Neural progenitor cell (in vitro differentiated cells): ENCODE data around the gene PSMD11. TPM values are rescaled to one million over a fixed set of nuclear protein-coding genes. Genes with fewer than 3 reads are reported as not detected.
"Not testable (repeated sequence)": the region's sequence is repeated elsewhere in the genome, so short reads cannot be mapped to it uniquely, and the experiment has no call there.

Experiments
- DNase-seq: peaks from one replicate; pipeline ENCODE4 v3.0.0-alpha.2; 2016; ENCODE audit warnings: low spot score
- H2AFZ ChIP-seq: fragments of 200-600 bp; sonication (generic); replicated peaks from 2 replicates; pipeline ENCODE4 v1.6.1; 2016; ENCODE audit warnings: antibody characterized with exemption
- H3F3A ChIP-seq: fragments of 200-600 bp; sonication (generic); 2 replicates; pipeline ENCODE4 v1.6.1; 2016; ENCODE audit warnings: antibody characterized with exemption, low read depth
- H3K27ac ChIP-seq: fragments of 200-600 bp; sonication (generic); 2 replicates; pipeline ENCODE4 v1.5.1; 2016; ENCODE audit warnings: mild to moderate bottlenecking
- H3K27me3 ChIP-seq: fragments of 200-600 bp; sonication (generic); 2 replicates; pipeline ENCODE4 v1.6.1; 2016; ENCODE audit warnings: mild to moderate bottlenecking, moderate library complexity
- H3K36me3 ChIP-seq: fragments of 200-600 bp; sonication (generic); 2 replicates; pipeline ENCODE4 v1.5.1; 2016
- H3K4me1 ChIP-seq: fragments of 200-600 bp; sonication (generic); 2 replicates; pipeline ENCODE4 v1.6.1; 2016; ENCODE audit warnings: mixed run types
- H3K4me2 ChIP-seq: fragments of 200-600 bp; sonication (generic); 2 replicates; pipeline ENCODE4 v1.6.1; 2016
- H3K4me3 ChIP-seq: fragments of 200-600 bp; sonication (generic); 2 replicates; pipeline ENCODE4 v1.5.1; 2016
- H3K79me2 ChIP-seq: fragments of 200-600 bp; sonication (generic); 2 replicates; pipeline ENCODE4 v1.6.1; 2016; ENCODE audit warnings: low read depth
- H3K9ac ChIP-seq: fragments of 200-600 bp; sonication (generic); 2 replicates; pipeline ENCODE4 v1.6.1; 2016
- H3K9me3 ChIP-seq: fragments of 200-600 bp; sonication (generic); 2 replicates; pipeline ENCODE4 v1.5.1; 2016; ENCODE audit warnings: low read depth
- H4K20me1 ChIP-seq: fragments of 200-600 bp; sonication (generic); 2 replicates; pipeline ENCODE4 v1.6.1; 2016; ENCODE audit warnings: low read depth
- H3K27ac Mint-ChIP-seq: 3 replicates; pipeline ENCODE4 v1.8.0; 2021; ENCODE audit warnings: mixed read lengths
- H3K27me3 Mint-ChIP-seq: 2 replicates; pipeline ENCODE4 v1.8.0; 2022; ENCODE audit warnings: low read depth, mild to moderate bottlenecking, inconsistent platforms, moderate library complexity, mixed read lengths; ENCODE audit not compliant: insufficient read depth
- H3K36me3 Mint-ChIP-seq: 3 replicates; pipeline ENCODE4 v1.8.0; 2021; ENCODE audit warnings: mixed read lengths
- H3K4me1 Mint-ChIP-seq: 3 replicates; pipeline ENCODE4 v1.8.0; 2021; ENCODE audit warnings: mixed read lengths
- H3K4me3 Mint-ChIP-seq: 3 replicates; pipeline ENCODE4 v1.8.0; 2021; ENCODE audit warnings: mild to moderate bottlenecking, moderate library complexity, mixed read lengths
- H3K9me3 Mint-ChIP-seq: 3 replicates; pipeline ENCODE4 v1.8.0; 2020; ENCODE audit warnings: mixed read lengths
- CTCF ChIP-seq: fragments of 200-600 bp; sonication (generic); IDR thresholded peaks from 2 replicates; pipeline ENCODE4 v1.5.1; 2017; ENCODE audit warnings: antibody characterized with exemption, mild to moderate bottlenecking
- EZH2 ChIP-seq: fragments of 200-600 bp; sonication (generic); IDR thresholded peaks from 2 replicates; pipeline ENCODE4 v1.6.1; 2017; ENCODE audit warnings: antibody characterized with exemption, mild to moderate bottlenecking, moderate library complexity
- EZH2phosphoT487 ChIP-seq: fragments of 200-600 bp; sonication (generic); IDR thresholded peaks from 2 replicates; pipeline ENCODE4 v1.6.1; 2017; ENCODE audit warnings: antibody characterized with exemption
- total RNA-seq: library from RNA; depleted of rRNA; stranded (reverse); fragments of >200 nt; gene quantifications from 2 replicates; pipeline ENCODE4 v1.2.3, GENCODE V29; 2015; ENCODE audit warnings: low replicate concordance

Gene PSMD11
- total RNA-seq, 1 donor from 2014 or later = 101 TPM

DNA sequence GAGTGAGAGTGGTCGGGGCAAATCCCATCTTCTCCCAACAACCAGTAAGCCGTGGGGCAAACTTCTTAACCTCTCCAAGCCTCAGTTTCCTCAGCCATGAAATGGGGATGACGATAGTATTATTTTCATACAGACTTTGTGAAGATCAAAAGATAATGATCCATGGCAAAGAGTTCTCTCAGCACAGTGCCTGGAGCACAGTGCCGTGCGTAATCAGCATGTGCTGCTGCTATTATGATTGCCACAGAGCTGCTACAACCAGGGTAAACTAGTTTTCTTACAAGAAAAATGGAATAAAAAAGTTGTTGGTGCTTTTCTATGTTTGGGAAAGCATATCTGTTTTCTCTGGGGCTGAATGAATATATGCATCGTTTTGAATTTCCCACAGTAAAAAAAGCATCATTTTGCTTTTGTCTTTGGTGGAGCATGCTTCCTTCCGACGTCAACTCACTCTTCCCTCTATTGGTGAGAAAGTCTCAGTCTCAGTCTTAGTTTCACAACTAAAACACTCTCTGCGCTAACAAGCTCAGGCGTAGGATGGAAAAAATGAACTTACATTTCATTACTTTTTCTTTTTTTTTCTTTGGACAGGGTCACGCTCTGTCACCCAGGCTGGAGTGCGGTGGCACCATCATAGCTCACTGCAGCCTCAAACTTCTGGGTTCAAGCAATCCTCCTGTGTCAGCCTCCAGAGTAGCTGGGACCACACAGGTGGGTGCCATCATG, 79.7 kb downstream of the PSMD11 start:
- Histone ChIP-seq H3K27me3 (no peaks in the 10 kb centered on the region), H3K27ac (no peak overlapping the region), H3K36me3 (no peaks in the 10 kb centered on the region), H3K9me3 (no peaks in the 10 kb centered on the region), H3K4me1 (peaks cover 27% of the 10 kb centered on the region), H3K4me3 (no peak overlapping the region), H3K4me2 (no peak overlapping the region), H4K20me1 (no peaks in the 10 kb centered on the region), H3K9ac (no peak overlapping the region), H3F3A (peaks cover 24% of the 10 kb centered on the region), H2AFZ (no peak overlapping the region), H3K79me2 (no peaks in the 10 kb centered on the region)
- Mint-ChIP-seq H3K27ac (peak overlapping the region; percentile 72), H3K9me3 (no peaks in the 10 kb centered on the region), H3K36me3 (no peaks in the 10 kb centered on the region), H3K4me1 (peaks cover 53% of the 10 kb centered on the region), H3K27me3 (peaks cover 11% of the 10 kb centered on the region), H3K4me3 (no peak overlapping the region)
- no peak for DNase-seq
- TF ChIP-seq EZH2phosphoT487 = no peak
- no peak for TF ChIP-seq CTCF
- TF ChIP-seq EZH2 = no peak

DNA sequence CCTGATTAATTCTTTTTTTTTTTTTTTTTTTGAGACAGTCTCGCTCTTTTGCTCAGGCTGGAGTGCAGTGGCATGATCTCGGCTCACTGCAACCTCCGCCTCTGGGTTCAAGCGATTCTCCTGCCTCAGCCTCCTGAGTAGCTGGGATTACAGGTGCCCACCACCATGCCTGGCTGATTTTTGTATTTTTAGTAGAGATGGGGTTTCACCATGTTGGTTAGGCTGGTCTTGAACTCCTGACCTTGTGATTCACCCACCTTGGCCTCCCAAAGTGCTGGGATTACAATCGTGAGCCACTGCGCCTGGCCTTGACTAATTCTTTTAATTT, 80.2 kb downstream of the PSMD11 start:
- H3K9me3 ChIP-seq, H3K27me3 ChIP-seq, H3K9me3 Mint-ChIP-seq, H3K4me3 Mint-ChIP-seq, H4K20me1 ChIP-seq, H3K36me3 ChIP-seq, DNase-seq, H3K4me3 ChIP-seq, H3K27ac ChIP-seq, H3K36me3 Mint-ChIP-seq, H2AFZ ChIP-seq, H3K4me2 ChIP-seq, H3K9ac ChIP-seq, H3K27ac Mint-ChIP-seq, H3K79me2 ChIP-seq: not testable (repeated sequence)
- H3K4me1 ChIP-seq = peaks cover 26% of the 10 kb centered on the region
- H3F3A ChIP-seq = peaks cover 22% of the 10 kb centered on the region
- H3K27me3 Mint-ChIP-seq = peaks cover 12% of the 10 kb centered on the region
- H3K4me1 Mint-ChIP-seq = peaks cover 53% of the 10 kb centered on the region

DNA sequence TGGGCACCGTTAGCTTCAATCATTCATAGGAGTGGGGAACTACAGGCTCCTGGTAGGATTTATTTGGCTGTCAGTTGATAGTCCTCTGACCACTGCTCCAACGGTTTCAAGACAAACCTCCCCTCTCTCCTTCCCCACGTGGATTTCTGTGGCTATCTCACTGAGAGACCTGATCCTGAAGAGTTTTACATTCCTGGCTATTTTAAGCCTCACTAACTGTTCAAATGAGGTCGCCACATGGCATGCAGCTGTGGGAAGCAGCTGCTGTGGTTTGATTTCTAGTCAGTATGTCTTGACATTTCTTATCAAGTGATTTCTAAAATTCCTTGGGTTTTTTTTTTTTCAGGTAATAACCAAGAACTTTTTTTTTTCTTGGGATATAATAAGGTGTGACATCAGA, 80.8 kb downstream of the PSMD11 start:
- H3K27ac Mint-ChIP-seq = no peak overlapping the region
- no peaks in the 10 kb centered on the region for H3K36me3 Mint-ChIP-seq
- H3K9me3 ChIP-seq = no peaks in the 10 kb centered on the region
- peaks cover 12% of the 10 kb centered on the region for H3K27me3 Mint-ChIP-seq
- H3F3A ChIP-seq = peaks cover 16% of the 10 kb centered on the region
- H3K4me1 Mint-ChIP-seq = peaks cover 47% of the 10 kb centered on the region
- TF ChIP-seq CTCF = no peak
- no peaks in the 10 kb centered on the region for H3K36me3 ChIP-seq
- H3K4me3 Mint-ChIP-seq = no peak overlapping the region
- no peak overlapping the region for H3K9ac ChIP-seq
- no peak overlapping the region for H3K4me3 ChIP-seq
- DNase-seq = no peak
- H3K27ac ChIP-seq = no peak overlapping the region
- no peak overlapping the region for H3K4me2 ChIP-seq
- H3K27me3 ChIP-seq = no peaks in the 10 kb centered on the region
- H4K20me1 ChIP-seq = no peaks in the 10 kb centered on the region
- H3K79me2 ChIP-seq = no peaks in the 10 kb centered on the region
- H3K4me1 ChIP-seq = peaks cover 20% of the 10 kb centered on the region
- H3K9me3 Mint-ChIP-seq = no peaks in the 10 kb centered on the region
- H2AFZ ChIP-seq = no peak overlapping the region

GRCh38 chr17:32527146-32527545, 82.8 kb downstream of the PSMD11 start:
- Histone ChIP-seq H3K4me1 (peaks cover 7% of the 10 kb centered on the region), H3K36me3 (no peaks in the 10 kb centered on the region), H3K9ac (no peak overlapping the region), H4K20me1 (no peaks in the 10 kb centered on the region), H3K4me2 (no peak overlapping the region), H3K27me3 (no peaks in the 10 kb centered on the region), H3K79me2 (no peaks in the 10 kb centered on the region), H2AFZ (no peak overlapping the region), H3F3A (no peaks in the 10 kb centered on the region), H3K9me3 (no peaks in the 10 kb centered on the region), H3K4me3 (no peak overlapping the region), H3K27ac (no peak overlapping the region)
- no peak for TF ChIP-seq CTCF
- TF ChIP-seq EZH2phosphoT487 = no peak
- no peak for TF ChIP-seq EZH2
- no peak overlapping the region for H3K27ac Mint-ChIP-seq
- no peak overlapping the region for H3K4me3 Mint-ChIP-seq
- peaks cover 17% of the 10 kb centered on the region for H3K27me3 Mint-ChIP-seq
- no peak for DNase-seq
- no peaks in the 10 kb centered on the region for H3K36me3 Mint-ChIP-seq
- no peaks in the 10 kb centered on the region for H3K9me3 Mint-ChIP-seq
- H3K4me1 Mint-ChIP-seq = peaks cover 43% of the 10 kb centered on the region
